ENCODE results near the gene KLF15. TPM values are rescaled to one million over a fixed set of nuclear protein-coding genes. Genes with fewer than 3 reads are reported as not detected.

Gene KLF15
- total and polyA plus RNA-seq, 2 of the 8 experiments (the other 6 are each of a cell fraction or from before 2014, with no cell fraction given) = 15.7 to 19.5 TPM

DNA sequence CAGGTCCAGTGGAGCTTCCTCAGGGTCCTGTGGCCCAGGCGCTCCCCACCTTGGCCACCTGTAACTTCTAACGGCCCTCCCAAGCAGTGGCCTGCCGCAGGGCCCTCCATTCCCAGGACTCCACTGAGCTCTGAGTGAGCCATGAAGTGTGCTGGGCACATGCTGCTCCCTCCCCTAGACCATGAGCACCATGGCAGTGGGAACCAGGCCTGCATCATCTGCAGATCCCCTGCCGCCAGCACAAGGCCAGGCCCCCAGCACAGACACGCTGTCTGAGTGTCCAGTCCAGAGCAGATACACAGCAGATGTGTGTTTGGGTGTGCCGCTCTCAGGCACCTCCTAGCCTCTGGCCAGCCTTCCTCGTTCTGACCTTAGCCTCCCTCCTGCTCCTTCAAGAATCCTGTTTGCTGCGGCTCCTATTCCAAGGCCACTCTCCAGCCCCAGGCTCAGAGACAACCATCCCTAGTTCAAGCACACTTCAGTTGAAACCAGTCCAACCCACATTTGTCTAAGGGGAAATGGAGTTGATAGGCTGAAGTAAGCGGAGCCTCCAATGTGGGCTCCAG lies 7.0 kb upstream of the KLF15 start (continued):
- TF ChIP-seq JUND (IDR thresholded peaks at IDR 0.05; ENCODE audit: low read length) = no peak
- TF ChIP-seq PHF8 (conservative IDR thresholded peaks at IDR 0.05; ENCODE audit: low read depth, low read length) = no peak
- TF ChIP-seq, protein P1, sequence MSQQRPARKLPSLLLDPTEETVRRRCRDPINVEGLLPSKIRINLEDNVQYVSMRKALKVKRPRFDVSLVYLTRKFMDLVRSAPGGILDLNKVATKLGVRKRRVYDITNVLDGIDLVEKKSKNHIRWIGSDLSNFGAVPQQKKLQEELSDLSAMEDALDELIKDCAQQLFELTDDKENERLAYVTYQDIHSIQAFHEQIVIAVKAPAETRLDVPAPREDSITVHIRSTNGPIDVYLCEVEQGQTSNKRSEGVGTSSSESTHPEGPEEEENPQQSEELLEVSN (IDR thresholded peaks at IDR 0.05) = no peak
- no peak for TF ChIP-seq SIRT6 (IDR thresholded peaks at IDR 0.05; ENCODE audit: low read length)
- TF ChIP-seq MAFK (IDR thresholded peaks at IDR 0.05; ENCODE audit: low read depth, low read length) = no peak

Data from H1 (cell line).